ENCODE data around the gene ZBTB16.

ZBTB16 gene

GRCh38 chr11:114171257-114172054, 111.9 kb downstream of the ZBTB16 start:
- no peak for DNase-seq

- no peak for DNase-seq
Measured at GRCh38 chr11:114172055-114172861, 112.7 kb downstream of the ZBTB16 start.

GRCh38 chr11:114172871-114173444, 113.4 kb downstream of the ZBTB16 start:
- DNase-seq: no peak

DNA sequence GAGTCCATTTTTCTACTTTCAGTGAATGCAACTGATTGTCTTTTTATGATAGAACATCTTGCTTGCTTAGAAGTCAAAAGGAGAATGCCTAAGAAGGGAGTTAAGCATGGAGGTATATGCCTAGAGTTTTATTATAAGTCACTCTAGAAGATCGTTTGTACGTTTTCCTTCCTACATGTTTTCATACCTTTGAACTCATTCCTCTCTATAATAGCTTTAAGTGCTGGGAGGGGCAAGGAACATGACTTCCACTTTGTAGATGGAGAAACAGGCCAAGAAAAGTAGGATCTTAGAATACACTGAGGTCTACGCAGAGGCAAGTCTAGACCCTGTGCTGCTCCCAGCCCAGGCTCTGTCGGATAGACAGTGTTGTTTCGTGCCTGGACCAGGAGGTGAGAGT, 114.3 kb downstream of the ZBTB16 start:
- no peak for DNase-seq

DNA sequence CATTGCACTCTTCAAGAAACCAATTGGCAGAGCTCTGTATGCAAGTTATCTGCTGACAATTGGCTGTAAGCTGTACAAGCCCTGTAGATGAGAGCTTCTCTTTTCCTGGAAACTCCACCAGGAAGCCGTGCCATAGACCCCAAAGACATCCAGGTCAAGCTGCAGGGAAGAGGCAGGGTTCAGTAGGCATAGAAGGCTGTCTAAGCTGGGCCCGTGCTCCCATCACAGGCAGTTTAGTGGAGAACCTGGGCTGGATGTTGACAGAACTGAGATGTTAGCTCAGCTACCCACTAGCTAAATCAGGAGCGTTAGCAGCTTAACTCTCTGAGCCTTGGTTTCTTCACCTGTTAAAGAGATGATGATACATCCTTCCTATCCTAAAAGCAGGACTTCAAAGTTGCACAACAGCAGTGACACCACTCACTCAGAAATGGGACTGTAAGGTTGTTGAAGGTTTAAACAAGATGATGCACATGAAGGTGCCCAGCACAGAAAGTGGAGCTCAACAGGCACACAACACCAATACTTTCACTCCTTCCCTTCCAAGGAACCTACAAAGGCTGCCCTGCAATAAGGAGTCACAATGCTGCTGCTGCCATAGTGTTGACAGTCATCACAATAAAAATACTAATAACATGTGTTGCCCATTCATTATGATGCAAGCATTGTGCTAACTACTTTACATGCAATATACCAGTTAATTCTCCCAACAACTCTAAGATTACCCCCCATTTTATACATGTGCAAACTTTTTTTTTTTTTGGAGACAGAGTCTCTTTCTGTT, 115.4 kb downstream of the ZBTB16 start:
- DNase-seq: no peak

- DNase-seq: no peak
Measured at GRCh38 chr11:114175706-114176105, 116.2 kb downstream of the ZBTB16 start.

GRCh38 chr11:114176321-114176720, 116.8 kb downstream of the ZBTB16 start:
- DNase-seq: no peak

DNA sequence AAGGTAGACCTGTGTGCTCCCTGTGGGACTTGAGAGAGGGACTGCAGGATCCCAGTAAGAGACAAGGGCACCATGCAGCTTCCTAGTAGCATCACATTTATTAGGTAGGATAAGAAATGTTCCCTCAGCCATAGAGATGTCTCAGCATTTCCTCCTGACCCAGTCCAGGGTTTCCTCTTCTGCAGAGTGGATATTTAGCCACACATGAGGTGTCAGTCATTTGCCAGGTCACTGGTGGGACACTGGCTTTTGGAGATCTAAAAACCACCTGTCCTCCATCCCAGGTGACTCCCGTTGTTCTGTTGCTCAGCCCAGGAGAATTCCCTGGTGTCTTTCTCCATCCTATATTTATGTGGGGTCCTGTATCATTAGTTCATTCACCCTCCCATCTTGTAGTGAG, 119.1 kb downstream of the ZBTB16 start:
- DNase-seq: no peak

- DNase-seq: no peak
Measured at GRCh38 chr11:114179234-114179941, 119.9 kb downstream of the ZBTB16 start.

- DNase-seq: peak; percentile 21
Measured at GRCh38 chr11:114180301-114181055, 121.0 kb downstream of the ZBTB16 start.

DNA sequence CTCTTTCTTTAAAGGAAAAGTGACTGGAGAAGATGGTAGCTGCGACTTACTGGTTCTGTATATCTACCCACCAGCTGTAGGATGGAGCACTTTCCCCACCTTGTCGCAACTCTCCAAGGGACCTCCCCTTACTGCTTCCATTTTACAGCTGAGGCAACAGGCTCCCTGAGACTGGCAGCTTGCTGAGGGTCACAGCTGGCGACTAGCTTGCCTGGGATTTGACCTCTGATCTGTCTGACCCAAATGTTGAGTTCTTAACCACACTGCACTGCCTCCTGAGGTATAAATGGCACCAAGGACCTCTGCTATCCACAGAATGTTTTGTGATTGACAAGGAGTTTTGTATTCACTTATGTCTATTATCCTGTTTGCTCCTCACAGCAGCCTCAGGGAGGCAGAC, 121.7 kb downstream of the ZBTB16 start:
- DNase-seq: no peak

DNA sequence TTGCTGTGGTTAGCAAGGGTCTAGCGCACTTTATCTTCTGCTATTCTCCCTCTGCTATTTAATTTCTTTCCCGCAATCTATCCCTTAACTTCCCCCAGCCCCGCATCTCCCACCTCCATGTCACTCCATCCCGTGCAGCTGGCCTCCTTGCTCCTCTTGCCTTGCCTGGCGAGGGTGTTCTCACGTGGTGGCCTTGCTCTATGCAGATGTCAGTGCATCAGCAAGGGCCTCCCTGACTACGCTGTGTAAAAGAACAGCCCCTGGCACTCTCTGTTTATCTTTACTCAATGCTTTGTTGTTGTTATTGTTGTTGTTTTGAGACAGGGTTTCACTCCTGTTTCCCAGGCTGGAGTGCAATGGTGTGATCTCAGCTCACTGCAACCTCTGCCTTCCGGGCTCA, 122.2 kb downstream of the ZBTB16 start:
- DNase-seq: no peak

DNA sequence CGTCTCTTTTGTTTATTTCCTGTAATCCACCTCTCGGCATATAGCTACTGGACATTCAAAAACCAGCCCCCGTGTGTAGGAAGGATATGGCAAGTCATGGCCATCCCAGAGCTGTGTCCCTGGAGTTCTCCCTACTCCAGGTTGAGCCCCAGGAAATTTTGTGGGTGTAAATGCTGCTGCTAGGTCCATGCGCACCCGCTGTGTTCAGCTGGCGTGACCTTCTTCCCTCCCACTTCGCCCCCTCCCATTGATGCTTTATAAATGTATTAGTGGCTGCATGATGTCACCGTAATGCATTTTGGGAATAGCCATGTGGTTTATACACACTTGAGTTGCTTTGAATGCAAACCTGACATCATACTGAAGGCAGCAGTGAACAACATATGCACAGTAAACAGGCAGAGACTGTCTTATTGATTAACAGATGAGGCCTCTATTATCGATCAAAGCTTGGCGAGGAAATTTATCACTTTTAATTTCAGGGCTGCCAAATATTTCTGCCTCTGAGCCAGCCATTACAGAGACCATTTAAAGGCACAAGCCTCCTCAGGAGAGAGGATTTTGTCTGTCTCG, 123.0 kb downstream of the ZBTB16 start:
- DNase-seq: no peak

- peak; percentile 78 for DNase-seq
Measured at GRCh38 chr11:114183044-114183511, 123.6 kb downstream of the ZBTB16 start.

DNA sequence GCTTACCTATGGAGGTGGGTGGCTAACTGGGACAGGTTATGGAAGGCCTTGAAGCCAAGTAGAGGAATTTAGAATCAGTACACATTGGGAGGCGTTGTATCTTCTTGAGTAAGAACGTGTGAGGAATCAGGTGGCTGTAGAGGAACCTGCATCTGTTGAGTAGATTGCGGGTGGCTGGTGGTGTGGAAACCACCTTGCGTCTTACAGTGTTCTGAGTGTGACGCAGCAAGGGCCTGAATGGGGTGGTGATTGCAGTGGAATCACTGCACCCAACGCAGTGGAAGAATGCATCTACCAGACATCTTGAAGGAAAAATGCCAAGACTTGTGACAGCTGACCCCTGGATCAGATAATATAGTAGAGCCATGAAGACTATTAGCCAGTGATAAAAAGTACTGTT, 125.9 kb downstream of the ZBTB16 start:
- DNase-seq: no peak

- DNase-seq: no peak
Measured at GRCh38 chr11:114187173-114187572, 127.7 kb downstream of the ZBTB16 start.

GRCh38 chr11:114188851-114189570, 129.5 kb downstream of the ZBTB16 start:
- no peak for DNase-seq

GRCh38 chr11:114190630-114191029, 131.1 kb downstream of the ZBTB16 start:
- DNase-seq: no peak

DNA sequence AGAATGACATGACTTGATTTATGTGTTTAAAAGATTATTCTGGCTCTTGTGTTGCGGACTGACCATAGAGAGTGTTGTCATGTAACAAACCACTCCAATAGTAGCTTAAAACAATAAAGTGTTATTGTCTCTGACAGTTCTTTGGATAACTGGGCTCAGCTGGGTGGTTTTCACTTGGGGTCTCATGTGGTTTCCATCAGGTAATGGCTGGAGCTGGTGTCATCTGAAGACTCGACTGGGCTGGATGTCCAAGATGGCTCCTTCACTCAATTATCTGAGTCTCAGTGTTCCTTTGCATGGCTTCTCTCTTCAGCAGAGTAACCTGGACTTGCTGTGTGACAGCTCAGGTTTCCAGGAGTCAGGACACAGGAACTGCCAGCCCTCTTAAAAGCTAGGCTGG, 132.4 kb downstream of the ZBTB16 start:
- no peak for DNase-seq

- no peak for DNase-seq
Measured at GRCh38 chr11:114192841-114193389, 133.4 kb downstream of the ZBTB16 start.
